Measurements from ENCODE around the gene IL12A.

The IL12A gene

DNA sequence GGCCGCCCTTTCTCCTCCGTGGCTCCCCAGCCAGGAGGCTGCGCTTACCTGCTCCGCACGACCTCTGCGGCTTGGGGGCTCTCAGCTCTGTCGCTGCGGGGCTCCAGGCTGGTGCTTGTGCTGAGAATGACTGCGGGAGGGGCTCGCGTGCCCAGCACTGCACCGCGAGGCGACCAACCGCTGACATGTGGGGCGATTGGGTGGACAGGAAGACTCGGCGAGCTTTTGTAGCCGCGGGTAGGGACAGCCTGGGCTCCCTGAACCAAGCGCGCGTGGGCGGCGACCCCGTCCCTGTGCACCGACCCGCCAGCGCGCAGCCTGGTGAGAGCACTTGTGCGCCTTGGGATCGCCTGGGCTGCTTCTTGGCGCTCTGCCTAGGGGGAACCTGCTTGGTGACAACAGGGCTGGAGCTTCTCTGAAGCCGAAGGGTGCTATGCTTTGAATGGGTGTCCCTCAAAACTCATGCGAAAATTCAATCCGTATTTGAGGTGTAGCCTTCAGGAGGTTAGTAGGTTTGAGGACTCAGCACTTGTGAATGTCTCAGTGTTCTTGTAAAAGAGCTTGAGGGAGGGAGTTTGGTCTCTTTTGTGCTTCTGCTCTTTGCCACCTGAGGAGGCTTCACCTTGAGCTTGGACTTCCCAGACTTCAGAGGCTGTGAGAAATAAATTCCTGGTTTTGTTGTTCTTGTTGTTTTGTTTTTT lies 50.4 kb downstream of the IL12A start:
- no peak for DNase-seq

DNA sequence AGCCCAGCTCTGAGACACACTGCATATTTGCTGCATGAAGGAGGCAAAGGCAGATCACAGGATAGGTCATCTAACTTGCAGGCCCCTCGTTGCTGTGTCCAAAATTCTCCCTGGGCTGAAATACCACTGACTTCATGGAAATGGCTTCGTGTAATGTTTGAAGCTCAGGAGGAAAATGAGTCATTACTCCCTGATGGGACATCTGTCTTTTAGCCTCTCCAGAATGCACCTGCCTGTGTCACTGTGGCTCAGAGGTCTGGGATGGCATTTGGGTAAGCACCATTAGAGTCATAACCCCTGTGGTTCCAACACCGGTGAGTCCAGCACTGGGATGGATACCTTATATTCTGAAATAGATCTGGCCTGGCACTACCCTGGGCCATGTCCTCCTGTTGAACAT lies 51.5 kb downstream of the IL12A start:
- no peak for DNase-seq

DNA sequence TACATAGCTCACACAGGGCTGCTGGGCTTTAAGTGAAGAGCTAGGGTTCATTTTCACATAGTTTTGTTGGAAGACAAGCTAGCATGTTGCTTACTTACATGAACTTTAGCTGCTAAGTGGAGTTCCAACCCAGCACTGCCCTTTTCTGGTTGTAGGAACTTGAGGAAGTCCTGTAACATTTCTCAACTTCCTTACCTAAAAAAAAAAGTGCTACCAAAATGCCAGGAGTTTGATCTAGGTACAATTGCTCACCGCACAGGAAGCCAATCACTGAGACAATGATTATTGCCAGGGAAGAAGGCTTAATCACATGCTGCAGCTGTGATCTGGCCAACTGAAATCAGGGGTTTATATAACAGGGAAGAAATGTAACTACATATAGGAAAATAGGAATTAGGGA lies 52.8 kb downstream of the IL12A start:
- no peak for DNase-seq

DNA sequence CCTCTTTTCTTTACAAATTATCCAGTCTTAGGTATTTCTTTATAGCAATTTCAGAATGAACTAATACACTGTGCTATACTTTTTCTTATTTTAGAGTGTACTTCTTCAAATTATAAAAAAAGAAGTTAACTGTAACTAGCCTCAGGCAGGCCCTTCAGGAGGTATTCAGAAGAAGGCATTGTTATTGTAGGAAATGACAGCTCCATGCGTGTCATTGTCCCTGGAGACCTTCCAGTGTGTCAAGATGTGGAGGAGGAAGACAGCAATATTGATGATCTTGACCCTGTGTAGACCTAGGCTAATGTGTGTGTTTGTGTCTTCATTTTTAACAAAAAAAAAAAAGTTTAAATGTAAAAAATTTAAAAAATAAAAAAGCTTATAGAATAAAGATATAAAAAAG lies 55.5 kb downstream of the IL12A start:
- DNase-seq, result no peak
